NCI-H187 (cell line): ENCODE measurements around the gene TEX9.
A peak's percentile ranks its signal among the peaks of the same experiment; 100 is the strongest.
"Not testable (repeated sequence)": the region's sequence is repeated elsewhere in the genome, so short reads cannot be mapped to it uniquely, and the experiment has no call there.

Experiments used
- DNase-seq, 2 experiments: peaks; one replicate each; lab custom pipeline; 2025; lab: John Stamatoyannopoulos, UW

The TEX9 gene

DNA sequence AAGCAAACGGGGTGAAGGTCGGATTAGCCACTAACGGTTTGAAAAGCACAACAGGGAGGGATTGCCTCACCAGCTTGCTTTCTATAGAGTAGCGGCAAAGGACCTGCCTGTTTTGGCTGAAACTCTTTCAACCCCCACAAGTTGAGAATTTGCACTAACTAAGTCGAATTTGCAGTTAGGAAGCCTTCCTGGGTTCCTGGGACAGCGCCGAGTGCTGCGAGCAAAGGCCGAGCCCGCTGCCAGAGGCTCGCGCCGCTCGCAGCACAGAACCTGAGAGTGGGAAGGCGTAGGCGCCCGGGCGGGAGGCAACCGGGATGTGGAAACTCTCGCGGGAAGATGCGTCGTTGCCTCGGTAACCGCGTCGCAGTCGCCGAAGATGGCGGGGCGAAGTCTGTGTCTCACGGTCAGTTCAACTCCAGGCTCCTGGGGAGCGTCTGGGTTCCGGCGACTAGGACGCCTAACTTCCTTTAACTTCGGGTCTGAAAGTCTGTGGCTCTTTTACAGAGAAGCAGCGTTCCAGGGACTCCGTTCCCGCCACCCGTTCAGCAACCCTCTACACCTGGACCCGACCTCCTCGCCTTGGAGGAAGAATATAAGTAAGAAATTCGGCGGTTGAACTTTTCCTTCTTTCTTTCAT lies at the start of gene TEX9:
TSS of gene TEX9 (plus strand) at position 352 of the 637 bp plus-strand sequence. CDS start at position 377, 25 bp downstream.
- DNase-seq: peak; percentile 50 to 51

DNA sequence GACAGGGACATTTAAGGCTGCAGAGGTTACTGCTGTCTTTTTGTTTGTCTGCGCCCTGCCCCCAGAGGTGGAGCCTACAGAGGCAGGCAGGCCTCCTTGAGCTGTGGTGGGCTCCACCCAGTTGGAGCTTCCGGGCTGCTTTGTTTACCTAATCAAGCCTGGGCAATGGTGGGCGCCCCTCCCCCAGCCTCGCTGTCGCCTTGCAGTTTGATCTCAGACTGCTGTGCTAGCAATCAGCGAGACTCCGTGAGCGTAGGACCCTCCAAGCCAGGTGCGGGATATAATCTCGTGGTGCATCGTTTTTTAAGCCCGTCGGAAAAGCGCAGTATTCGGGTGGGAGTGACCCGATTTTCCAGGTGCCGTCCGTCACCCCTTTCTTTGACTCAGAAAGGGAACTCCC lies 48.7 kb upstream of the TEX9 start:
- DNase-seq: not testable (repeated sequence)

DNA sequence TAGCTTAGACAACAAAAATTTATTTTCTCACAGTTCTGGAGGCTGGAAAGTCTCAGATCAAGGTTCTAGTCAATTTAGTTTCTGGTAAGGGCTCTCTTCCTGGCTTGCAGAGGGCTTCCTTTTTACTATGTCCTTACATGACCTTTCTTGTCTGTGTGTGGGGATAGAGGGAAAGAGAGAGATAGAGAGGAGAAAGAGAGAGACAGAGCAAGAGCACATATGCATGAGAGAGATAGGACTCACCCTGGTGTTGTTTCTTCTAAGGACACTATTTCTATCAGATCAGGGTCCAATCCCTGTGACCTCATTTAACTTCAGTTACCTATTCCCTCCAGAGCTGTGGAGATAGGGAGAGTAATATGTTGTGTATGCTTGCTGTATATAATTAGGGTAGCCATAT lies 44.9 kb upstream of the TEX9 start:
- DNase-seq: no peak

DNA sequence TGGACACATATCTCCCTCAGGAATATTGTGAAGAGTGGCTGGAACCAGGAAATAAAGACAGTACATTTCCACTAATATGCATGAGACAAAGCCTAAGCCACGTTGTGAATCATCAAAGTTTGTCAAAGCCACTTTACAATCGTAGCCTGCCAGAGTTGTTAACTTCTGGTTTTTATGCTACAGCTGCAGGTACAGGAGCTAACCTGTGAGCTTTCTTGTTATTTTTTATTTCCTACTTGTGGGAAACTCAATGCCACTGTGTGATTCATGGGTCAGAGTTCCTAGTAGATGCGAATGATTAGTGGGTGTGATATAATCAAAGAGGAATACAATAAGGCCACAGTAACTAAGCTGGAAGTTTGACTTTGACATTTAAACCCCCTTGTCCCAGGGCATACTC lies 44.4 kb upstream of the TEX9 start:
- DNase-seq: no peak

DNA sequence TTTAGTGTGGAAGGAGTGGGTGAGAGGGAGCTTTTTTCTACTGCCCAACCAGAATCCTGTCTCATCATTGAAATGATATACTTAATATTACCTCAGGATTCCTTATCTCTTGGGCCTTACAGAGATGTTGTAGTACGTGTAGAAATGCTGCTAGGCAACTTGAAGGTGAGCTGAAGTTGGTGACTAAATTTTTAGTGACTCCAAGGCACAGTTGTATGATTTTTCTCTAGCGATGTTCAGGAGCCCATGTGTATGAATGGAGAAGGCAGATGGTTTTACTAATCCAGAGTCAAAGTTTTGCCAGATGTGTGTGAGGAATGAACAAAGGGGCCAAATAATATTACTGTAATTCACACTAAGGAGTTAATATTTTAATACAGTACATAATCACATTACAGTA lies 42.8 kb upstream of the TEX9 start:
- DNase-seq: no peak

DNA sequence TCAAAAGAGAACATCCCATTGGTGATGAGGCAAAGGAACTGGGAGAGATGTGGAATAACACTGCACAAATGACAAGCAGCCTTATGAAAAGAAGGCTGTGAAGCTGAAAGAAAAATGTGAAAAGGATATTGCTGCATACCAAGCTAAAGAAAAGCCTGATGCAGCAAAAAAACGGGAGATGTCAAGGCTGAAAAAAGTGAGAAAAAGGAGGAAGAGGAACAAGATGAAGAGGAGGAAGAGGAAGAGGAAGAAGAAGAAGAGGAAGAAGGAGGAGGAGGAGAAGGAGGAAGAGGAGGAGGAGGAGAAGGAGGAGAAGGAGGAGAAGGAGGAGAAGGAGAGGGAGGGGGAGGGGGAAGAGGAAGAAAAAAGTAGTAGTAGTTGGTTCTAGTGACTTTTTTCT lies 41.8 kb upstream of the TEX9 start:
- no peak for DNase-seq

DNA sequence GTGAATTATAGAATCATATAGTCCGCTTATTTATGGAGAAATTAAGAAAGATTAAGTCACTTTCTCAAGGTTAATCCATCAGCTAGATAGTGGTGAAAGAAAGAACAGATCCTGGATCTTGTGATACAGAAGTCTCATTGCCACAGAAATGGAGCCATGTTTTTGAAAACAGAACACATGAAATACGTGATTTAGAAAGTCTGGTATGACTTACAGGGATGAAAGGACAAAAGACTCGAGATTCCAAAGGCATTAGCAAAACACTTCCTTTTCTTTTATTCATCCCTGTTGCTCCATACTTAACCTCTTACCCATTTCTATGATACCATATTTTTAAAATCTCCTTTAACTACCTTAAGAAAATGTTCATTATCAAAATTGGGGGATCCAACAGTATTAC lies 40.0 kb upstream of the TEX9 start:
- DNase-seq: no peak

DNA sequence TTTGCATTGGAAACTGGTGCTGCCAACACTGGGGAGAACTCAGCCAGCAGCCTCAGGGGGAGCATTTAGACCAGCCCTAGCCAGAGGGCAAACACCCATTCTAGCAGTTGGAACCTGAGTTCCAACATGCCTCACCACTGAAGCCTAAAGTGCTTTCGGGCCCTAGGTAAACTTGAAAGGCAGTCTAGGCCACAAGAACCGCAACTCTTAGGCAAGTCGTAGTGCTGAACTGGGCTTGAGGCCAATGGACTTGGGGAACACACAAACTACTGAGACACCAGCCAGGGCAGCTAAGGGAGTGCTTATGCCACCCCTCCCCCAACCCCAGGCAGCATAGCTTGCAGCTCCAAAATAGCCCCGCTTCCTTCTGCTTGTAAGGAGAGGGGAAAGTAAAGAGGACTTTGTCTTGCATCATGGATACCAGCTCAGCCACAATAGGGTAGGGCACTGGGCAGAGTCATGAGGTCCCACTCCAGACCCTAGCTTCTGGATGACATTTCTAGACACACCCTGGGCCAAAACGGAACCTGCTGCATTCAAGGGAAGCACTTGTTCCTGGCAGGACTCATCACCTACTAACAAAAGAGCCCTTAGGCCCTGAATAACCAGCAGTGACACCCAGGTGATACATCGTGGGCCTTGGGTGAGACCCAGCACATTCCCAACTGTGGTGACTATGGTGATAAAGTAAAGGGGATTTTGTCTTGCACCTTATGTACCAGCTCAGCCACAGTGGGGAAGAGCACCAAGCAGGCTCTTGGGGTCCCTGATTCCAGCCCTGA lies 37.3 kb upstream of the TEX9 start:
- DNase-seq: no peak

DNA sequence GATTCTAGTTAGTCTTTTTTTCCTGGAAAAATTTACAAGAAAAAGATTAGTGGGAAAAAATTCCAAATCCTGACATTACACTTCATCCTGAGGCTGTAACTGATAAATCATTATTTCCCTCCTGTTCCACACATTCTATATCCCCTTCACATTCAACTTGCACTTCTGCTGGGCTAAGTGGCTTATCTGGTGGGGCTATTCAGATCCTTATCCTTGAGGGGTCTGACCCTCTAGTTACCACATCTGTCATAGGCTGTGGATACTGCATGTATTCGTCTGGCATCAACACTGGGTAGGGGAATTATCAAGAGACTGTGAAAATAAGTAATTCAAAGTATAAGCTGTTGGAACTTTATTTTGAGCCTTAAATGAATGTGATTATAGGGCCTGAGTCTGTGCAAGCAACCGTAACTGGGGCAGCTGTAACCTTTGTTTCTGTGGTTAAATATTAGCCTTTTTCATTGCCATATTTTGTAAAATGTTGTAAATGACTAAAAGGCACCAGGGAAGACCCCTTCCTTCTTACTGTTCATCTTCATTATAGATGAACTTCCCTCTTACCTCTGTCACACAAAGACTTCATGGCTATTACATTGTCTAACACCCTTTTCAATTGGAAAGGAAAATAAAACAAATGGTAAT lies 28.0 kb upstream of the TEX9 start:
- DNase-seq: no peak

DNA sequence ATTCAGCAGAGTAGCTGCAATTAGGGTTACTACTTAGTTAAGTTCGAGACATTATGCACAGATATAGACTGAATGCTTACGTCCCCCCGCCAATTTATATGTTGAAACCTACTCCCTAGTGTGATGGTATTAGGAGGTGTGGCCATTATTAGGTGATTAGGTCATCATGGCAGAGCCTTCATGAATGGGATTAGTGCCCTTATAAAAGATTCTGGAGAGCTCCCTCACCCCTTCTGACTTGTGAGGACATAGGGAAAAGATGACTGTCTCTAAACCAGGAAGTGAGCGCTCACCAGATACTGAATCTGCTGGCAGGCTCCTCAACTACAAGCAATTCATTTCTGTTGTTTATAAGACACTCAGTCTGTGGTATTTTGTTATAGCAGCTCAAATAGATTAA lies 25.6 kb upstream of the TEX9 start:
- no peak for DNase-seq

DNA sequence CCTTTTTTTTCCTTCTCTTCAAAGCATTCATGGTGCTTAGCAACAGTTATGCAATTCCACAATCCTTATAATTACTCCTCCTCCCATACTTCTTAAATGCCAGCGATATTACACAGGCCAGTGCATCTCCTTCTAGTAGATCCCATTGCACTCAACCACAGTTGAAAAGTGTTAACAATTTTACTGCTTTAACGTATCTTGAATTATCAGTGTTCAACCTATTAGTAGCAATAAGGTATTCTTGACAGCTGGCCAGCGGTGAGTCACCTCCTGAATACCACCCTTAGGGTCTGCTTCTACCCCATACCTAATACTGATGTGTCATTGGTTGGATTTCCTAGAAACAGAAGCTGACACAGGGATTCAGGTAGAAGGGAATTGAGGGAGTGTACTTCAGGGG lies 24.0 kb upstream of the TEX9 start:
- DNase-seq: no peak

DNA sequence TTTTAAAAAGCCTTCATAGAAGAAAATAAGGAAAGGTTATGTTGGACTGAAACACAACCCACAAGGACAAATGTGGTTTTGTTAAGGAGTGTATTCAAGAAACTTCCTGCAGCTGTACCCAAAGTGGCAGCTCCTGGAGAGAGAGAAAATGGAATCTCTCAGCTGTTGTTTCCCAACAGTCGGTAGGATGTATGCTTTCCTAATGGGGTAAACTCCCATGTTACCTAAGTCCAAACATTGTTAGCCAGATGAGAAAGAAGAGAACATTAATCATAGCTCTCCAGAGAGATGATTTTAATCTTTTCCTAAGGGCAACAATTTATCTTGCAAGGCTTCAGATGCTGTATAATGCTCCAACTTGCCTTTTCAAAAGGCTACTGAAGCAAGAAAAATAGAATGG lies 22.6 kb upstream of the TEX9 start:
- no peak for DNase-seq

DNA sequence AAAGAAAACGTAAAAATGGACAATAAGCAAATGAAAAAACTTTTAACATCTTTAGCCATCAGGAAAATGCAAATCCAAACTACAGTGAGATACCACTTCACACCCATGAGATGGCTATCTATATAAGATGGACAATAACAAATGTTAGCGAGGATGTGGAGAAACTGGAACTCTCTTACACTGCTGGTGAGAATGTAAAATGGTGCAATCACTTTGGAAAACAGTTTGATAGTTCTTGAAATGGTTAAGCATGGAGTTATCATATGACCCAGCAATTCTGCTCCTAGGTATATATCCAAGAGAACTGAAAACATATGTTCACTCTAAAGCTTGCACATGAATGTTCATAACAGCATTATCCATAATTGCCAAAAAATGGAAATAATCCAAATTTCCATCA lies 21.3 kb upstream of the TEX9 start:
- DNase-seq: no peak

DNA sequence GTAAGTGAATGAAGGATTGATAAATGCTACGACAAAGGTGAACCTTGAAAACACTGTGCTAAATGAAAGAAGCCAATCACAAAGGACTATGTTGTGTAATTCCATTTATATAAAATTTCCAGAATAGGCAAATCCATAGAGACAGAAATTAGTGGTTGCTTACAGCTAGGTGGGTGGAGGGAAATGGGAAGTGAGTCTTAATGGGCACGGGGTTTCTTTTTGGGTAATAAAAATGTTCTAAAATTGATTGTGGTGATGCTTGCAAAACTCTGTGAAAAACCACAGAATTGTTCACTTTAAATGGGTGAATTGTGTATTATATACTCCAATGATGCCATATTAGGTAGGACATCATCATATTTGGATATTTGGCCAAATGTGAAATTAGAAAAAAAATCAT lies 20.9 kb upstream of the TEX9 start:
- no peak for DNase-seq

DNA sequence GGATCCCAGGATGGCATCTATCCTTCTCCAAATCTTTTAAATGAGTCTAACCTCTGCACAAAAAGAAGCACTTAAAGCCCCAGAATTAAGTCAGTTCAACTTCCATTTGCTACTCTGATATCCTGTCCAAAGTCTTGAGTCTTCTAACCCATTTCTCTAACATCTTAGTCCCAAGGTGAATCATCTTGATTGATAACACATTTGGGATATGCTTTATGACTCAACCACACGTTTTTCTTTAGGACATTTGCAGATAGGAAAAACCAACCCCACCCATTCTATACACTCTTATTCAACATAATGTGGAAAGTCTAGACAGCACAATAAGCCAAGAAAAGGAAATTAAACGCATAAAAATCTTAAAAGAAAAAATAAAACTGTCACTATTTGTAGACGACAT lies 18.8 kb upstream of the TEX9 start:
- DNase-seq: no peak

DNA sequence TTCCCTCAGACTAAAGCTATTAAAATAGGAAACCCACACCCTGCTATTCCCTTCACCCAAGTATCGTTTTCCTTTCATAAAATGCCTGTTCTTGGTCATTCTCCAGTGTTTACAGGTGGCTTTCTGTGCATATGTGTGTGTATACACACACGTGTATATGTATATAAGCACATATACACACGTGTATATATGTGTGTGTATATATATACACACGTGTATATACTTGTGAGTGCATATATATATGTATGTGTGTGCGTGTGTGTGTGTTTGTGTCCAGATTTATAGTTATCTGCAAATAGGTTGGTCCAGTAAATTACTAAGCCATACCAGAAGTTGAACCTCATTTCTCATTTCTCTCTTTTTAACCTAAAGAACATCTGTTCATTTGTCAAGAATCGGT lies 15.7 kb upstream of the TEX9 start:
- DNase-seq: no peak

DNA sequence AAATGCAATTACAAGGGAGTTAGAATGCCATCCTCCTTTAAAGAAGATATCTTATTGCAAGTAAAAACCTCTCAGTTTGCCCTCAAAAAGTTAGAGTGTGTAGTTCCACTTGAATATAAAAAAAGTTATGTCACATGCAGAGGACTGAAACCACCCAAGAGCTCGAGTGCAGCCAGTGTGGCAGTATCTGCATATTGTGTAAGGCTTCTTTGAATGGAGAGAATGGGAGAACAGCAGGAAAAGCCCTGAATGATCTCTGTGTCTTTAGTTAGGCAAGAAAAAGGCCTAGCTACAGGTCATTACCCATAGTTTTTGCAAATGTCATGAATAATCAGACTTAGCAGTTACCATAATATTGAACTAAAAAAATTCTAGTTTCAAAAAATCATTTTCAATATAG lies 13.9 kb upstream of the TEX9 start:
- no peak for DNase-seq

DNA sequence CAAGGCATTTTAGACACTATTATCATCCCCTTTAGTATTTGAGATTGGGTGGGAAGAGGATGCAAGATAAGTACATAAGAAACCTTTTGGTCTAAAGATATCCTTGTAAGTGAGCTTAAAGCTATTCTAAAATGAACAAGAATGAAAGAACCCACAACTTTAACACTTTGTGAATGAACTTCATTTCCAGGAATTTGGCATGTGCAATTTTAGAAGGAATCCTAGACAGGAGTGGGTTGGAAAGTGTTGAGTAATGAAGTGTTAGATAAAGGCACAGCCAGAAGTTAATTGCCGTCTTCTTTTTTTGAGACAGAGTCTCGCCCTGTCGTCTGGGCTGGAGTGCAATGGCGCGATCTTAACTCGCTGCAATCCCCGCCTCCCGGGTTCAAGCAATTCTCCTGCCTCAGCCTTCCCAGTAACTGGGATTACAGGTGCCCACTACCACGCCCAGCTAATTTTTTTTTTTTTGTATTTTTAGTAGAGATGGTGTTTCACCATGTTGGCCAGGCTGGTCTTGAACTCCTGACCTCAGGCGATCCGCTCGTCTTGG lies 13.2 kb upstream of the TEX9 start:
- no peak for DNase-seq

DNA sequence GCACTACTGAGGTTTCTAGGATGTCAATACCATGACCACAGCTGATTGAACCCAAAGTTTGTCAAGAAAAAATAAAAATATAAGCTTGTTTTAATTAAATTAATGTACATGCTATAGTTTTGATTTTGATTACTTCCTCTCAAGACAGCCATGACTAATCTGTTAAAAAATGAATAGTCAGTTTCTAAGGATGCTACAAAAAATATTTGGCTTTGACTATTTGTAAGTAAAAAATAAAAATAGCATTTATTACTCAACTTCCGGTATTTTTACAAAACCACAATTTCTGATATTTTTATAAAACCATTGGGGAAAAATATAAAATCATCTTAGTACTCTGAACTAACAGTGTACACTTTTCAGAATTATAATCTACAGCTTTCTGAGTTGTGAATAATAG lies 12.1 kb upstream of the TEX9 start:
- DNase-seq: no peak

DNA sequence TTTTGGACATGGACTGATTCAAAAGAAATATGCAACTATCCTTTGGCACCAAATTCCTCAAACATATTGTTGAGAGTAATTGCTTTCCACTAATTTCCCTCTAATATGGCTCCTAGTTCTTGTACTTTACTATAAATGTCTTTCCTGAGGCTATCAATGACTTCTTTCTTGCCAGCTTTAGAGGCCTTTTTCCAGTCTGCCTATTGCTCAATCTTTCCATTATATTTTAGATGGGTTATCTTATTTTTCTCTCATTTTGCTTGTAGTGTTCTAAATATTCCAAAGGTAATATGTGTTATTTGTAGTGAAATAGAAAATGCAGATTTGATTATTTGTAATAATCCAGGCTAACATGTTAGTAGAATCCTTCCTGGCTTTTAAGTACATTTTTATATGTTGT lies 11.5 kb upstream of the TEX9 start:
- no peak for DNase-seq

DNA sequence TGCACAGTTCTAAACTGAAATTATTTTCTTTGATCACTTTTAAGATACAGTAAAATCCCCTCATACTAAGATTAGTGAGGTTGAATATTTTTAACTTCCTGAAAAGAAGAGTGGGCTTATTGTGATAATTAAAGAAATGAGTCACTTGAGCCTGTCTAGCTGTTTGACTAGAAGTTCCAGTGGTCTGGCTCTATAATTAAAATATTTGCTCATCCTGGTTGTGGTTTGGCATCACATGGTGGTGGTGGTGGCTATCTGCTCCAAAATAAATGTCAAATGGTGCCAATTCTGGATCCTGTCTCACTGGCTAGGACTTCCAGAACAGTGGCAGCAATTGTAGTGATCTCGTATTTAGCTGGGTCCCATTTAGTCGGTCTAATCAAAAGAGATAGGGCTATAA lies 8.6 kb upstream of the TEX9 start:
- DNase-seq: no peak

DNA sequence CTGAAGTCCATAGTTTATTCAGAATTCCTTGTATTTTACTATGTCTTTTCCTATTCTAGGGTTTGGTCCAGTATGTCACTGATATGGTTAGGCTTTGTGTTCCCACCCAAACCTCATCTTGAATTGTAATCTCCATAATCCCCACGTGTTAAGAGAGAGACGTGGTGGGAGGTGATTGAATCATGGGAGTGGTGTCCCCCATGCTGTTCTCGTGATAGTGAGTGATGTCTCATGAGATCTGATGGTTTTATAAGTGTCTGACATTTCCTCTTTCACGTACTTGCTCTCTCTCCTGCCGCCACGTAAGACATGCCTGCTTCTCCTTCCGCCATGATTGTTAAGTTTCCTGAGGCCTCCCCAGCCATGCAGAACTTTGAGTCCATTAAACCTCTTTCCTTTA lies 6.6 kb upstream of the TEX9 start:
- DNase-seq: no peak

DNA sequence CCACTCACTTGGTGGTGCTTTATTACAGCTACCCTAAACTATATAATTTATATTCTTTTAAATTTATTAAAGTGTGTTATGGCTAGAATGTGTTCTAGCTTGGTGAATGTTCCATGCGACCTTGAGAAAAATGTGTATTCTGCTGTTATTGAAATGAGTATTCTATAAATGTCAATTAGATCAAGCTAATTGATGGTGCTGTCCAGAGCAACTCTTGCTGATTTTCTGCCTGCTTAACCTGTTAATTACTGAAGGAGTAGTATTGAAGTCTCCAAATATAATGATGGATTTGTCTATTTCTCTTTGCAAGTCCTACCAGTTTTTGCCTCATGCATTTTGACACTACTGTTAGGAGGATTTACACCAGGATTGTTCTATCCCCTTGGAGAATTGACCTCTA lies 3.2 kb upstream of the TEX9 start:
- DNase-seq: no peak
